GM19099 (cell line): ENCODE results near the gene SDHB.

Experiments used
- POLR2A ChIP-seq: IDR thresholded peaks from 3 replicates; pipeline ENCODE4 v1.6.1; 2011; ENCODE audit warnings: low read depth; ENCODE audit not compliant: insufficient read length; ENCODE audit errors: extremely low read depth

SDHB gene

GRCh38 chr1:17060306-17060749, 6.5 kb upstream of the SDHB start:
- no peak for TF ChIP-seq POLR2A

GRCh38 chr1:17059391-17060305, 5.8 kb upstream of the SDHB start:
- TF ChIP-seq POLR2A, result no peak

DNA sequence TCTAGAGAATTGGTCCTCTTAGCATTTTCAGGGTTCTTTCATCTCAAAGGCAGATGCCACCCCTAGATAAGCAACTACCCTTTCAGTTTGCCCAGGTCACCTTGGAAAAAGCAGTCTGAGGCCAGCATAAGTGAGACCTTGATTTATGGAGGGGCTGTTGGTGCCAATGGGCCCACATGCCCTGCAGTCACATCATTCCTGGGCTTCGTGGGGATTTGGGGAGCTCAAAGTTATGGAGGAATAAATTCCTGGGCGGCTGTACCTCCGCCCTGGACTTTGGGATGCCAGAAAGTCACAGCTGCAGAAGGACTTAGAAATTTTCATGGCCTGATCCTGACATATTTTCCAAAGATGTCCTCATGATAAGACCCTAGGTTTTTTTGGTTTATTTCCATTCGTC, 2.7 kb upstream of the SDHB start:
- no peak for TF ChIP-seq POLR2A

- TF ChIP-seq POLR2A, result no peak
Measured at GRCh38 chr1:17055801-17056200, 2.0 kb upstream of the SDHB start.

DNA sequence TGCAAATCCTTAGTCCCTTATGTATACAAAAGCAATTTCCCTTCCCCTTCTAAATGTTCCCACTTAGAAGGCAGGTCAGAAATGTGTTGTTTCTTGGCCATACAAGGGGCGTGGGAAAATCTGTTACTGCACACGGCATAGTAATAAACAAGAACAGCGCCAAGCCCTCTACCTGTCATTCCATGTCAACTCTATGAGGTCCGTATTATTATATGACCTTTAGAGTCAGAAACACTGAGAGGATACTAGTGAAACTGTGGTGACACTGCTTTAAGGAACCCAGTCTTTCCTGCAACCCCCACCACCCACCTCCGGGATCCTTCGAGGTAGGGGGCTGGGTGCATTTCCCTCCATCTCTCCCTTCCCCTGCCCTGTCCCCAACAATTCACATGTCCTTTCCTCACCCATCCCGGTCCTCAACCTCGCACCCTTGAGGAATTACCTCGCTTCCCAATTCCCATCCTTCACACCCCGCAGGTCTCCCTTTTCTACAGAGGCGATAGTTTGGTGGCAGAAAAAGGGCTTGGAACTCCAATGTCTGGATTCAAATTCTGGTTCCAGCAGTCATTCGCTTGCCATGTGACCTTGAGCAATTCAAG, 647 bp downstream of the SDHB start:
- no peak for TF ChIP-seq POLR2A

GRCh38 chr1:17052641-17053040, 1.2 kb downstream of the SDHB start:
- TF ChIP-seq POLR2A, result no peak

DNA sequence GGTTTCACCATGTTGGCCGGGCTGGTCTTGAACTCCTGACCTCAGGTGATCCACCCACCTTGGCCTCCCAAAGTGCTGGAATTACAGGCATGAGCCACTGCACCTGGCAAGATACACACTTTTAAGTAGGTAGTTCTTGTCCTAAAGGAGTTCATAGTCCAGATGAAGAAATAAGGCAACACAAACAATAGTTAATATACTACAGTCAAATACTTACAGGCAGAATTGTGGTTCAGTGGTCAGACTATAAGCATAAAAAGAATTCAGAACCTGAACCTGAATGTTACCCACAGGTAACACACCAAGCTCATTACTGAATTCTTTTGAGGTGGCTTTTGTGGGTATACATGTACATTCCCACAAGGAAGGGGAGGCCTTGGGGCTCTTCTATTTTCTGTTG, 1.8 kb downstream of the SDHB start:
- TF ChIP-seq POLR2A, result no peak

GRCh38 chr1:17047924-17048323, 5.9 kb downstream of the SDHB start:
- TF ChIP-seq POLR2A, result no peak

- no peak for TF ChIP-seq POLR2A
Measured at GRCh38 chr1:17046334-17046657, 7.5 kb downstream of the SDHB start.

GRCh38 chr1:17045634-17046333, 8.0 kb downstream of the SDHB start:
- no peak for TF ChIP-seq POLR2A

- no peak for TF ChIP-seq POLR2A
Measured at GRCh38 chr1:17045150-17045549, 8.7 kb downstream of the SDHB start.

DNA sequence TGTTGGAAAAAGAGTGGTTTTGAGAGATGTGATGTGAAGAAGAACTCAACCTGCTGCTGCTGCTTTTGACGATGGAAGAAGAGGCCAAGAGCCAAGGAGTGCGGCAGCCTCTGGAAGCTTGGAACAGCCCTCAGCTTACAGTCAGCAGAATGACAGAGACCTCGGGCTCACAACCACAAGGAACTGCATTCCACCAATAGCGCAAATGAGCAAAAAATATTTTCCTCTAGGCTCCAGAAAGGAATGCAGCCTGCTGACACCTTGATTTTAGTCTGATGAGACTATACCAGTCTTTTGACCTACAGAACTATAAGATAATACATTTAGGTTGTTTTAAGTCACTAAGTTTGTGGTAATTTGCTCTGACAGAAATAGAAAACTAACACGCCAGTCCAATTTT, 10.2 kb downstream of the SDHB start:
- no peak for TF ChIP-seq POLR2A

GRCh38 chr1:17040135-17040534, 13.7 kb downstream of the SDHB start:
- no peak for TF ChIP-seq POLR2A

GRCh38 chr1:17039522-17039921, 14.3 kb downstream of the SDHB start:
- TF ChIP-seq POLR2A, result no peak

- TF ChIP-seq POLR2A, result no peak
Measured at GRCh38 chr1:17033481-17033880, 20.4 kb downstream of the SDHB start.

GRCh38 chr1:17032741-17033140, 21.1 kb downstream of the SDHB start:
- no peak for TF ChIP-seq POLR2A
